LNCaP clone FGC (cell line): ENCODE results near the gene ZEB2.

Source experiments
- DNase-seq: peaks from one replicate; pipeline ENCODE4 v3.0.0-alpha.2; 2011; ENCODE audit warnings: low read depth
- H3K4me3 ChIP-seq: 2 replicates; pipeline ENCODE4 v1.5.1; 2011; ENCODE audit warnings: mild to moderate bottlenecking, low read depth, low read length, control low read depth
- TF ChIP-seq, protein P1 (sequence below): IDR thresholded peaks from 2 replicates; pipeline ENCODE4 v1.5.1; 2012; ENCODE audit warnings: mild to moderate bottlenecking; ENCODE audit not compliant: control insufficient read depth, insufficient read depth; ENCODE audit errors: extremely low read depth

ZEB2 gene

DNA sequence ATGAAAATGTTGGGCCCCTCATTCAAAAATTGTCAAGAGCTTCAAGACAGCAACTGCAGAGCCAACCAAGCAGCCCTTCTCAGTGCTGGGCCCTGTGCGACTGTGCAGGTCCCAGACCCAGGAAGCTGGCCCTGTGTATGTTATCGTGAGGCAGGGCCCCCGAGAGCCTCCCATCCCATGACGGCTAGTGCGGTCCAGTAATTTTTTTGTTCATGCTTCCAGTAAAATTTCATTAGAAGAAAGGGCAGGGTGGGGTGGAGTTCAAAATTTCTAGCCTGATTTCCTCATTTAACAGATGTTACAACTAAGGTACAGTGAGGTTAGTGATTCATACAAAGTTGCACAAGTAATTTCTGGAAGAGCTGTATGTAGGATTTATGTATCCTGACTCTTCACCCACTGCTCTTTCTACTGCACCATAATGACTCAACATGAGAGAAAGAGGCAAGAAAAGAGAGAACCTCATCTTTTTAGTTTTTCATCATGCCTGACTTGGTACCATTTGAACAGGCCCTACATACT is 105.5 kb downstream of the ZEB2 start:
- DNase-seq = no peak

DNA sequence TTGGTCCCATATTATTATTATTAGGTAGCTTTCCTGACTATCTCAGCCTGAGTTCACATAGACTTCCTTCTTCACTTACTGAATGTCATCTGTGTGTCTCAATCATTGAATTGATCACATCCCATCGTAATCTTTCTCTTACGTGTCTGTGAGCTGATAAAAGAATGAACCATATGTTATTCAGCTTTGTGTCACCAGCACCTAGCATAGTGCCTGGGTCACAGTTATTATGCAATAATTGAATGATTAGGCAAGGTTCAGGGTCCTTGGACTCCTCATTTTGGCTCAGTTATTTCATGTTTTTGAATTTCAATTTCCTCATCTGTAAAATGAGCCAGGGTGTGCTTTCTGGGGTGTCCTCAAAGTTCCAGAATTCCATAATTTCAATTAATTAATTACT is 107.2 kb downstream of the ZEB2 start:
- DNase-seq = no peak
- TF ChIP-seq, protein P1, sequence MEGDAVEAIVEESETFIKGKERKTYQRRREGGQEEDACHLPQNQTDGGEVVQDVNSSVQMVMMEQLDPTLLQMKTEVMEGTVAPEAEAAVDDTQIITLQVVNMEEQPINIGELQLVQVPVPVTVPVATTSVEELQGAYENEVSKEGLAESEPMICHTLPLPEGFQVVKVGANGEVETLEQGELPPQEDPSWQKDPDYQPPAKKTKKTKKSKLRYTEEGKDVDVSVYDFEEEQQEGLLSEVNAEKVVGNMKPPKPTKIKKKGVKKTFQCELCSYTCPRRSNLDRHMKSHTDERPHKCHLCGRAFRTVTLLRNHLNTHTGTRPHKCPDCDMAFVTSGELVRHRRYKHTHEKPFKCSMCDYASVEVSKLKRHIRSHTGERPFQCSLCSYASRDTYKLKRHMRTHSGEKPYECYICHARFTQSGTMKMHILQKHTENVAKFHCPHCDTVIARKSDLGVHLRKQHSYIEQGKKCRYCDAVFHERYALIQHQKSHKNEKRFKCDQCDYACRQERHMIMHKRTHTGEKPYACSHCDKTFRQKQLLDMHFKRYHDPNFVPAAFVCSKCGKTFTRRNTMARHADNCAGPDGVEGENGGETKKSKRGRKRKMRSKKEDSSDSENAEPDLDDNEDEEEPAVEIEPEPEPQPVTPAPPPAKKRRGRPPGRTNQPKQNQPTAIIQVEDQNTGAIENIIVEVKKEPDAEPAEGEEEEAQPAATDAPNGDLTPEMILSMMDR = no peak
- no peak overlapping the region for H3K4me3 ChIP-seq

More for the DNA sequence above, 105.5 kb downstream of the ZEB2 start:
- H3K4me3 ChIP-seq = no peak overlapping the region
- TF ChIP-seq, protein P1 = no peak

DNA sequence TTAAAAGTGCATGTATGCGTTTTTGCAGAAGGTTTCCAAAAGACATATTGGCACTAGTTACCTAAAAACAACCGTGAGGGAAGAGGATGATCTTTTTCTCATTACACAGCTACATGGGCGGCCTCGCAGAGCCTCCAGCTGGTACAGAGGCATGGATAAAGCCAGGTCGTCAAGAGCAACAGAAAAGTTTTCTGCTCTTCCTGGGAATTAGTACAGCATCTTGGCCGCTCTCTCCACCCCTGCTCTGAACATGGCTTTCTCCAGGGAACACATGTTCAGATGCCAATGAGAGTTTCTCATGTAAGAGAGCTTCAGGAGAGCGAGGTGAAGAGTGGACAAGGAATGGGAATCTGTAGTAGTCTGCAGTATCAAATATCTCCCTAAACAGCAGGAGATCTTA is 108.4 kb downstream of the ZEB2 start:
- no peak for DNase-seq
- TF ChIP-seq, protein P1 = no peak

DNA sequence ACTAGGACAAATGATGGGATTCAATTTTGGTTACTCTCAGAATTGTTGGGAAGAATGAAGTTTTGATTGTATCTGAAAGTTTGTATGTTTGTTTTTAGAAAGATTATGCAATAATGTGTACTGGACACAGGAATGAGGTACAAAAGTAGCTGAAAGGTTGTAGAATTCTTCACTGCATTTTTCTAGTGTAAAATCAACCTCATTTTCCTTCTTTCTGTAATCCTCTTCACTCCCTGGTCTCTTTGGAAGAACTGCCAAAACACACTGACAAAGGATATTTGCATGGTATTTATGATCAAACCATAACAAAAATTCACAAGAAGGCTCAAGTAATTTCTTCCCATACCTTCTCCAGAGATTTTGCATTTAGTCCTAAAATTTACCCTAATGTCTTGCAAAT is 110.7 kb downstream of the ZEB2 start:
- no peak for DNase-seq
- no peak overlapping the region for H3K4me3 ChIP-seq
- TF ChIP-seq, protein P1 = no peak

More for the DNA sequence above, 108.4 kb downstream of the ZEB2 start:
- no peak overlapping the region for H3K4me3 ChIP-seq

DNA sequence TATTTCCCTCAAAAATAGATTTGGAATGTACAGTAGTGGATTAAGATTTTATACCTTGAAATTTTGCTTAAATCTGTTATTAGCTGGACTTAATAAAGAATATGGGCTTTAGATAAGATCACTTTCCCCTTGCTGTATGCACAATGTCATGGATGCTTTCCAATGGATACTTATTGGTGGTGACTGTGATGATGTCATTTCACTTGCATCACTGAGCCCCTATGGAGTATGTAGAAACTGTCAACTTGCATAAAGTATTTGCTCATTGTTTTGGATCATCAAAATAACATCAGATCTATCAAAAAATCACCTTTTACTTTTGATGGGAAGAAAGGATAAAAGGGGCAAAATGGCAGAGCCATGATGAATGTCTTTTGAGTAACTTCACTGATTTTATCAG is 112.7 kb downstream of the ZEB2 start:
- no peak for DNase-seq
- no peak overlapping the region for H3K4me3 ChIP-seq
- TF ChIP-seq, protein P1 = no peak

DNA sequence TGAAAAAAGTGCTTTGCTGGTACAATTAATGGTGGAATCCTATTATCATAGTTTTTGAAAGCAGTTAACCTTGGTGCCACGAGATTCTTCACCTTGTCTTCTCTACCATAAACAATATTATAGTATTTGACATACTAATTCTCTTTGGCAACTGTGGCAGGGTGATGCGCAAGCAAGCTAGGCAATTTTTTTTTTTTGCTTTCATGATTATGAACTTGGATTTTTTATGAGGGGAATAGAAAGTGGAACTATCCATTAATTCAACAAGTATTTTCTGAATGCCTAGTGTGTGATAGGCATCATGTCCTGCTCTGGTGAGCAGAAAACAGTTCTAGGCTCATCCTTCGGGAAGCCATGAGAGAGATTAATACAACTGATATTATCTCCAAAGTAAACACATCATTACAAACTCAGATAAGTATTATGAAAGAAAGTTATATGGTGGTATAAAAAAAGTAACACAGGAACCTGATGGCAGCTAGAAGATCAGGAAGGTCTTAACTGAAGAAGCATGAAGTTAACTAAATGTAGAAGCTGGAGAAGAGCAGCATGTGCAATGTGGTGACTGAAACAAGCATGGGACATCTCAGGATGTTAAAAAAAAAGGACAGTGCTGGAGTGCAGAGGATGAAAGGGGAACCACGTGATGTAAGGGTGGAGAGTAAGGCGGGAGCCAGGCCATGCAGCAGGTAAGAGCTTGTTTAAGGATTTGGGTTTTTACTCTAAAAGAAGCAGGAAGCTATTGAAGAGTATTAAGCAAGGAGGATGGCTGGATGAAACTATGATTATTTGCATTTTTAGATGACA is 113.7 kb downstream of the ZEB2 start:
- TF ChIP-seq, protein P1 = no peak
- peak; percentile 18 for DNase-seq
- no peak overlapping the region for H3K4me3 ChIP-seq
